ENCODE results near the gene KCNJ2.

KCNJ2 gene

DNA sequence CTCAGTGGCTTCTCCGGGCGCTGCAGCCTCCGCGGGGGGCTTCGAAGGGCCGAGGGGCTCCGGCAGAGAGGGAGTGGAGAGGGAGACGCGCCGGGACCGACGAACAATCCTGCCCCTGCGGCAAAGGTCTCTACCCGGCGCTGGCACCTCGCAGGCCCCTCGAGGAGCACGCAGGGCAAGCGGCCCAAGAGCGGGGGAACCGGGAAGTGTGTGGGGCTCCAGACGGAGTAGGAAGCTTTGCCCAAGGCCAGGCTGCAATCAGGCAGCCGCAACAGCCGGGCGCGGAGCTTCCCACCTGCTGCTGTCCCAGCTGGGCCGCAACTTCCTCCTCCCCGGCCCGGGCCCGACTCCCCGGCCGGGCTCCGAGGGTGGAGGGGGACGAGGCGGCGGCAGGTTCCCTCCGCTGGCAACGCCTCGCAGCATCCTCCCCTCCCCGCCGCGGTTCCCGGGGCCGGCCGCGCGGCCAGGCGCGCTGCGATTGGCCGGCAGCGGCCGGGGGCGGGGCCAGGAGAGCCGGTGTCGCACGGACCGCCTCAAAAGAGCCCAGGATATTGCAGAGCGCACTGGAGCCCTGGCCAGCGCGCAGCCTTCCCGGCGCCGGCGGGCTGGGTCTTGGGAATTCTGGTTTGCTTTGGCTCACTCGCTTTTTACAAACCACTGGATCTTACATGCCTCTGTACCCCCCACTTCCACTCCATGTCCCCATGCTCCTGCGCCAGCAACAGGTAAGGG lies at the start of gene KCNJ2:
KCNJ2 (plus strand) TSS at position 556 of the 732 bp plus-strand sequence. CDS start 5,508 bp downstream, outside the sequence.
- DNase-seq, result peak; percentile 88 to 93

DNA sequence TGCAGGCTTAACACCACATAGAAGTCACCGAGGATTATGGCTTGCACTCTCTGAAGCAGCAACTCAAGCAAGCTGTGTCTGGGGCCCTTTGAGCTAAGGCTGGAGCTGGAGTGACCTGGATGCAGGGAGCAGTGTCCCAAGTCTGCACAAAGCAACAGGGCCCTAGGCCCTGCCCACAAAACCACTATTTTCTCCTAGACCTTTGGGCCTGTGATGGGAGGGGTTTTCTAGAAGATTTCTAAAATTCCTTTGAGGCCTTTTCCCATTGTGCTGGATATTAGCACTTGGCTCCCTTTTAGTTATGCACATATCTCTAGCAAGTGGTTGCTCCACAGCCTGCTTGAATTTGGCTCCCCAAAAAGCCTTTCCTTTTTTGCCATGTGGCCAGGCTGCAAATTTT lies 49.8 kb upstream of the KCNJ2 start:
- DNase-seq, result no peak

DNA sequence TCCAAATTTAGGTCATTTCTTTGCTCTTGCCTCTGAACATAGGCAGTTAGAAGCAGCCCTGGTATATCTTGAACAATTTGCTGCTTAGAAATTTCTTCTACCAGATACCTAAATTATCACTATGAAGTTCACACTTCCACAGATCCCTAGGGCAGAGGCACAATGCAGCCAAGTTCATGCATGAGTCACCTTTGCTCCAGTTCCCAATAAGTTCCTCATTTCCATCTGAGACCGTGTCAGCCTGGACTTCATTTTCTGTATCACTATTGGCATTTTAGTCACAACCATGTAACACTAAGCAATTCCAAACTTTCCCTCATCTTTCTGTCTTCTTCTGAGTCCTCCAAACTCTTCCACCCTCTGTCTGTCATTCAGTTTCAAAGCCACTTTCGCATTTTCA lies 49.3 kb upstream of the KCNJ2 start:
- DNase-seq, result no peak

DNA sequence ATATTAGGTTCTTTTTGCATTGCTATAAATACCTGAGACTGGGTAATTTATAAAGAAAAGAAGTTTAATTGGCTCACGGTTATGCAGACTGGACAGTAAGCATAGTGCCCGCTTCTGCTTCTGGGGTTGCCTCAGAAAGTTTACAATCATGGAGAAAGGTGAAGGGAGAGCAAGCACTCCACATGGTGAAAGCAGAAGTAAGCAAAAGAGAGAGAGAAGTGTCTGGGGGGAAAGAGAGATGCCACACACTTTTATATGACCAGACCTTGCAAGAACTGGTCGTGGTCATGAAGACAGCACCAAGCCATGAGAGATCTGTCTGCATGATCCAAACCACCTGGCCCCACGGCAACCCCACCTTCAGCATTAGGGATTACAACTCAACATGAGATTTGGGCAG lies 48.9 kb upstream of the KCNJ2 start:
- DNase-seq, result no peak

- DNase-seq, result no peak
Measured at GRCh38 chr17:70121126-70121525, 48.2 kb upstream of the KCNJ2 start.

GRCh38 chr17:70123193-70123592 lies 46.1 kb upstream of the KCNJ2 start:
- no peak for DNase-seq

- no peak for DNase-seq
Measured at GRCh38 chr17:70124723-70125122, 44.6 kb upstream of the KCNJ2 start.

DNA sequence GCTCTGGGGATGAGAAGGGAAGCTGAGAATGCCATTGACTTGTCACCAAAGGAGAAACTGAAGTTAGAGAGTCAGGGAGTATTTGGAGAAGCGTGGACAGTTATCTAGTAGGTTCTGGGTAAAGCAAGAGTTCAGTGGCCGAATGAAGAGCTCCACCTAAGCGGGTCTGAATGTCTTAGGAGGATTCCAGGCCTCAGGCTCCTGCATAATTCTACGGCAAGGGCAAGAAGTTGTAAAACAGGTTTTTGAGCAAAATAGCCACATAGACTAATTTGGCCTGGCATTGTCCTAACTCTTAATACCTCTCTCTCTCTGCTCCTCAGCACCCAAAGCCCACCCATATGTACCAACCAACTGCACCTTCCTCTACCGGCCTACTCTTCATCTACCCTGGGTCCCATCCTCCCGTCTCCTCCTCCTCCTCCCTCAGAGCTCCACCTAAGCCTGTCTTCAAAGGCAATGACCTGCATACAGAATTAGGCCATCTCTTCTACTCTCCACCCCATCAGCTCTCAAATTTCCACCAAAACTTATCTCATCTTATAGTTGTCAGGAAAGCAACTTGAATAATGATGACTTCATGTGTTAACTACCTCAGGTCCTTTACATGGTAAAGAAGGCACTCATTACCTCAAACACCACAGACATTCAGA lies 42.0 kb upstream of the KCNJ2 start:
- no peak for DNase-seq

GRCh38 chr17:70128727-70129238 lies 40.5 kb upstream of the KCNJ2 start:
- DNase-seq, result no peak

DNA sequence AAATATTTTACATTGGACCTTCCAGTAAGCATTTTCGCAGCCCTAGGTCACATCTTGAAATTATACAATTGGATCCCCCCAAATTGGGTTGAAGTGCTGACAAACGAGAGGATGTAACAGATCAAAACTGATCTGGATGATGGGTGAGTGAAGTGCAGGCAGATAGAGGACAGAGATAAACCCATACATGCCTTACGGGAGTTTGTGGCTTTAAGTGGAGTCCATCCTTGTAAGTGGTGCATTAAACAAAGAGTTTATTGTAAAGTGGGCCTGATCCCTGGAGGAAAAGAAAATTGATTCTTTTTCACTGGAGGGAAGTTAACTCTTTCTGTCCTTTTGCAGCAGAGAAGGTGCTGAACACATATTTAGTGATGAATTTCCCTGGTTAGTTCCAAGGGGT lies 39.0 kb upstream of the KCNJ2 start:
- DNase-seq, result no peak

- no peak for DNase-seq
Measured at GRCh38 chr17:70132505-70132904, 36.8 kb upstream of the KCNJ2 start.

GRCh38 chr17:70134042-70134441 lies 35.3 kb upstream of the KCNJ2 start:
- no peak for DNase-seq

- DNase-seq, result no peak
Measured at GRCh38 chr17:70134777-70135176, 34.6 kb upstream of the KCNJ2 start.

DNA sequence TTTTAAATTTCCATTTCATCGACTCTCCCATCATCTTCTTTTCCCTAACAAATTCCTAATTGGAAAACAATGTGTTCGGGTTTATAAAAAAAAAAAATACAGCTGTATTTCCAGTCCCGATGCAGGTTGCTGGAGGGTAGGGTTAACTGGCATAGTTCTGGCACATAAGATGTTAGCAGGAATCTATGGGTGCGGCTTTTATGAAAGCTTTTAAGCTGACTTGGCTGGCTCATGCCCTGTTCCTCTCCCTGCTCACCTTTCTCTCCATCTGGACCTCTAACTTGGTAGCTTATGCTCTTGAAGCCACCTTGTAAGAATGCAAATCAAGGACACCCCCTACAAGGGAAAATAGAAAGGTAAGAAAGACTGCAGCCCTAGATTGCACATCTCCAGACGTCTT lies 33.2 kb upstream of the KCNJ2 start:
- no peak for DNase-seq

DNA sequence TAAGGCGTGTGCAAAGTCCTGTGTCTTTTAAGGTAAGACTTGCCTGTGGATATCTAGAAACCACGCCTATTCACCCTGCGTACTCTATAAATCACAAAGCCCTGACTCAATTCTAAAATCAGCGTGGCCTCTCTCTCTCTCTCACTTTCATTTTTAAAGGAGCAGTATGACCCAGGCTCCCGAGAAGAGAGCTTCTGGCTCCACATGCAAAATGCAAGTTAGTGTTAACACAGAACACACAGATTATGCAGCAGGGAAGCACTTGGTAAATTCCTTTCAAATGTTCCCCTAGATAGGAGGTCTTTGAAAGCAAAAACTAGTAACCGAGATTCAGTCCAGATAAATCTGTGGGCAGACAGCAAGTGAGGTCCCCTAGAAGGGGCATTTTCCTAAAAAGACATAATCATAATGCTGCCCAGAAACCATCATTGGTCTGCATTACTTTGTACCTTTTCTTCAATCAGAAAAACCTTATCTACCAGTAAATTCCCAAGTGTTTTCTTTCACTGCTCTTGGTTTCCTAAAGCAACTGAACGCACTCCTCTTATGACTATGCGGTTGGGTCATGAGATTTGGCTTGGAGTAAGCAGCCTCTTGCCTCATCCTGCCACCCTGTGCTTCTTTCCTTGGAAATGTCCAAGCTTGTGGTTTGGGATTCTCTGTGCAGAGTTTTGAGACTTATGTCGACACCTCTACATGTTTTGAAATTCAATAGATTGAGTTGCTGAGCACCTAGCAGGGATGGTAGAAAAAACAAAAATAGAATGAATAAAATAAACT lies 31.7 kb upstream of the KCNJ2 start:
- DNase-seq, result peak; percentile 18 to 48

DNA sequence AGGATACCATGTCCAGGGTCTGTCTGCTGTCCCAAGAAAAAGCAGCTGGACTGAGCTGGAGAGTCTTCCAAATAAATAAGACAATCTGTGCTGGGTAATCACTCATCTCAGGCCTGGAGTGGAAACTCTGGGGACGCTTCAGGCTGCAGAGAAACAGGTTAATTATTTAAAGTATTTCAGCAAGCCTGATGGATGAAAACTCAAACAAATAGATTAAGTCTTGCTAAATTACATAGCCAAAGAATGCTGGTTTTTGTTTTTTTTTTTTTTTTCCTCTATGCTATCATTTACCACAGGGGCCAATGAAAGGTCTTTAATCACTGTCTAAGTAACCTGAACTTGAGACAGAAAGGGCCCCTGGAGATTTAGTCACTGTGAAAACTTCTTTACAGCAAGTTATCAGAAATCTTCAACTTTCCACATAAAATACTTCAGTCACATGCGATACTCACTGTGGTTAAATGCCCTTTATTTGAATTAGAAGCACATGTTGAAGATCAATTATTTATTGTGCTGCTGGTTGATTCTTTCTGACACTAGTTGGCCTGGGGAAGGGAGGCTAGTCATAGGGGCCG lies 31.0 kb upstream of the KCNJ2 start:
- no peak for DNase-seq

GRCh38 chr17:70139449-70139993 lies 29.8 kb upstream of the KCNJ2 start:
- no peak for DNase-seq

DNA sequence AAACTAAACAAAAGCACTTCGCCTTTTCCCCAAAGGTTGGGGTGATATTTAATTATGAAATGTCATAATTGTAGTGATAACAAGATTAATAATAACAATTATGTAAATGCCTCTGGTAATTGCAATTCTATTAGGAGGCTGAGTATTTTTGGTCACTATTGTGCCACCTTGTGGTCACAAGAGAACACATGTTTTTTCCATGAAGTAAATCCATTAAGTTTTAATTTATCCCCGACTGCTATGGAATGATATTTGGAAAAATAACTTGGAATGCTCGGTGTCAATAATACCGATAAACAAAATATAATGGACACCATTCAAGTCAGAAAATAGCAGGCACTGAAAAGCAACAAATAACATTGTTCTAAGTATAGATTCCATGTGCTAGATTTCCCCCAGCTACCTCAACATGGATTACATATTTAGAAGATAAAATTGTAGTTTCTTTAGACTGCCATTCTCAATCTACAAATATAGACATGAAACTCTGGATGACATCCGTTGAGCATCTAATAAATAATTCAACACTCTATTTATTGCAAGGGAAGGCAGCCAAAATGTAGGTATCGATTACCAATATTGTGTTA lies 25.0 kb upstream of the KCNJ2 start:
- DNase-seq, result peak in 1 of 2 donors; percentile 67

DNA sequence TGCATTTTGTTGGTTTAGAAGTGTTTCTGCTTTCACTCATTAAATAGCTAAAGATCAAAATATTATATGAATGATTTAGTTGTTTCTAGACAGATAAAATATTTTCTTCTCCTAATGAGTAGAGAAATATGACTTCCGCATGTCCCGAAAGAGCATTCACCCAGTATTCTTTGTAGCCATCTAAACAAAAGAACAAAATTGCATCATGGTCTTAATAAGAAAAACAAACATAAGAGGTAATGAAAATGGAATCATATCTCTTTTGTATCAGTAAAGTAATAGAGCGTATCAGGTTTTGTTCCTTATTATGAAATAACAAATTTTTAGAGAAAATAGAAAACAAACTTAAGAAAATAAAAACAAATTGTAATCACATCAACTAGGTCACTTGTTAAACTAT lies 16.1 kb upstream of the KCNJ2 start:
- no peak for DNase-seq

- DNase-seq, result peak; percentile 27 to 50
Measured at GRCh38 chr17:70157151-70157550, 12.2 kb upstream of the KCNJ2 start.

DNA sequence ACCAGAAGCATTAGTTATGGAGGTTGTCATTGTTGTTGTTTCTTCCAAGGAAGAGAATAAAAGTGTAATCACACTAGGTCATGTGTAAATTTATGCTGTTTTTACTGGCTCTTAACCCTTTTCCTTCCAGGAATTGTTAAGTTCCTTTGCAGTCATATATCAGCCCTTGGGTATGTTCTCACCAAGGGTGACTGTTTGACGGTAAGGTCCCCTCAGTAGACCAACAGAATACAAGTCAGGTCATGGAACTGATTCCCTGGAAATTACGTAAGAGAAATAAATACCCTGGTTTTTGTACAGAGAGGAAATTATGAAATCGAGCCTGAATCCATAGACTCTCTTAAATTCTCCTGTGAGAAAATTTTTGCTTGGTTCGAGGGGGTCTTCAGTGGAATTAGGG lies 11.2 kb upstream of the KCNJ2 start:
- DNase-seq, result no peak

- DNase-seq, result no peak
Measured at GRCh38 chr17:70158591-70158990, 10.7 kb upstream of the KCNJ2 start.

GRCh38 chr17:70159980-70160379 lies 9.4 kb upstream of the KCNJ2 start:
- no peak for DNase-seq
